Measurements from ENCODE around the gene NXPH2.
"Not testable (repeated sequence)": the region's sequence is repeated elsewhere in the genome, so short reads cannot be mapped to it uniquely, and the experiment has no call there.

NXPH2 gene

DNA sequence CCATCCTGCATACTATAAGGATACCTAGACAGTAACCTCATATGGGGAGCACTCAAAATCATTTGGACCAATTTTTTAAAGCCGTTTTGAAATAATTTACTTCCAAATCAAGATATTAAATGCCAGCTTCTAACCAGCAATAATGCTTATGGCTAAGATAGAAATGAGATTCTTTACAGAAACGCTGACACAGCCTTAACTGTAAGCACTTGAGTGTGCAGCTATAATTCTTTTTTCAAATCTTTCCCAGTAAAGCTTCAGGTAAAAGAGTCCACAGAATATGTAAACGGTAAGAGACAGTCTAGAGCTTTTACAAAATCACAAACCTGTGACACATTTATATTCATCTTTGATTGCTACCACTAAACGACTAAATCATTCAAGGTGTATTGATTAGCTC, 4.5 kb downstream of the NXPH2 start:
- no peak overlapping the region for H3K27ac Mint-ChIP-seq
- H3K27me3 Mint-ChIP-seq, result peaks cover 23% of the 10 kb centered on the region
- H3K36me3 Mint-ChIP-seq, result no peaks in the 10 kb centered on the region
- H3K4me1 Mint-ChIP-seq, result peaks cover 13% of the 10 kb centered on the region
- no peak for ATAC-seq
- H3K9me3 Mint-ChIP-seq, result no peaks in the 10 kb centered on the region
- H3K4me3 Mint-ChIP-seq, result no peak overlapping the region

DNA sequence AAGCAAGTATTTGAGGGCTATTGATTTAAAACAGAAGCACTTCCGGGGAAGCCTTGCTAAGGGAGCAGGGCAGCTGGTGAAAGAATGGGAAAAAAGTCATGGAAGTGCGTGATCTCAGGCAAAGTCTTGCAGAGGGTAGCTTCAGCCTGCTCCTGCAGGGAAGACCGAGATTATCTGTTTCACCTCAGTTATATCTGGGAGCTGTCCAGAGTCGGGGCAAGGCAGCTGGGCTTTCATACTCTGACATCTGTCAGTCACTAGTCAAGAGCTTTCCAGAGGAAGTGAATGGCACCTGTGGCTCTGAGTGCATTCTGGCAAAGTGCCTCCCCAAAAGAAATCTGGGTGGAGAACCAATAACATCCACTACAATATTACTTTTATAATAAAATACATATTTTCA, 8.7 kb downstream of the NXPH2 start:
- no peak overlapping the region for H3K4me3 Mint-ChIP-seq
- peaks cover 25% of the 10 kb centered on the region for H3K27me3 Mint-ChIP-seq
- H3K9me3 Mint-ChIP-seq, result no peaks in the 10 kb centered on the region
- ATAC-seq, result no peak
- H3K36me3 Mint-ChIP-seq, result no peaks in the 10 kb centered on the region
- H3K27ac Mint-ChIP-seq, result no peak overlapping the region
- no peaks in the 10 kb centered on the region for H3K4me1 Mint-ChIP-seq

GRCh38 chr2:138767101-138767500, 13.1 kb downstream of the NXPH2 start:
- Mint-ChIP-seq H3K4me1 (no peaks in the 10 kb centered on the region), H3K36me3 (no peaks in the 10 kb centered on the region), H3K9me3 (no peaks in the 10 kb centered on the region), H3K27ac (no peak overlapping the region), H3K4me3 (no peak overlapping the region), H3K27me3 (peaks cover 26% of the 10 kb centered on the region)
- ATAC-seq, result no peak

- Mint-ChIP-seq H3K4me1 (no peaks in the 10 kb centered on the region), H3K9me3 (no peaks in the 10 kb centered on the region), H3K4me3 (no peak overlapping the region), H3K36me3 (no peaks in the 10 kb centered on the region), H3K27me3 (peaks cover 32% of the 10 kb centered on the region), H3K27ac (no peak overlapping the region)
- ATAC-seq, result no peak
Observed at GRCh38 chr2:138766464-138766863, 13.7 kb downstream of the NXPH2 start.

- H3K27ac Mint-ChIP-seq, result no peak overlapping the region
- H3K4me1 Mint-ChIP-seq, result no peaks in the 10 kb centered on the region
- no peaks in the 10 kb centered on the region for H3K36me3 Mint-ChIP-seq
- H3K27me3 Mint-ChIP-seq, result peaks cover 41% of the 10 kb centered on the region
- H3K9me3 Mint-ChIP-seq, result no peaks in the 10 kb centered on the region
- H3K4me3 Mint-ChIP-seq, result no peak overlapping the region
- ATAC-seq, result peak; percentile 13
Observed at GRCh38 chr2:138763971-138764370, 16.2 kb downstream of the NXPH2 start.

GRCh38 chr2:138762533-138762932, 17.7 kb downstream of the NXPH2 start:
- H3K27me3 Mint-ChIP-seq, result peaks cover 28% of the 10 kb centered on the region
- no peaks in the 10 kb centered on the region for H3K9me3 Mint-ChIP-seq
- no peak for ATAC-seq
- no peaks in the 10 kb centered on the region for H3K36me3 Mint-ChIP-seq
- no peak overlapping the region for H3K27ac Mint-ChIP-seq
- no peaks in the 10 kb centered on the region for H3K4me1 Mint-ChIP-seq
- no peak overlapping the region for H3K4me3 Mint-ChIP-seq

- H3K9me3 Mint-ChIP-seq, result no peaks in the 10 kb centered on the region
- H3K4me3 Mint-ChIP-seq, result no peak overlapping the region
- no peaks in the 10 kb centered on the region for H3K36me3 Mint-ChIP-seq
- H3K4me1 Mint-ChIP-seq, result no peaks in the 10 kb centered on the region
- H3K27me3 Mint-ChIP-seq, result peaks cover 25% of the 10 kb centered on the region
- no peak for ATAC-seq
- H3K27ac Mint-ChIP-seq, result no peak overlapping the region
Observed at GRCh38 chr2:138760676-138761075, 19.5 kb downstream of the NXPH2 start.

DNA sequence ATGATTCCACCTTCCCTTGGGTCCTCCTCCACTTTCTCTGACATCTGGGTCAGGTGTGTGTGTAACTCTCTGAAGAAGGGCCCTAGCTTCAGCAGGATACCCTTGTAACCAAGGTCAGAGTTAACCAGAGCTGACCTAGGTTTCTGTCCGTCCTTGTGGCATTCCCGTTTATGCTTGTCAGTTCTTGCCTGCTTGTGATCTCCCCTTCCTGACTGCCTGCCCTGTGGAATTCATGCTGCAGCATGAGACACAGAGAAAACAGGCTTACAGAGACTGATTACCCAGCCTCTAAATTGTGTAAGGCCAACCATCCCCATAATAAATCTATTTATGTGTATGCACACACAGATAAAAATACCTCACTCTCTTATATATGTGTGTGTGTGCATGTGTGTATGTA, 22.8 kb downstream of the NXPH2 start:
- Mint-ChIP-seq H3K36me3 (no peaks in the 10 kb centered on the region), H3K27ac (no peak overlapping the region), H3K27me3 (peaks cover 25% of the 10 kb centered on the region), H3K4me3 (no peak overlapping the region), H3K9me3 (peaks cover 7% of the 10 kb centered on the region), H3K4me1 (no peaks in the 10 kb centered on the region)
- ATAC-seq, result no peak

DNA sequence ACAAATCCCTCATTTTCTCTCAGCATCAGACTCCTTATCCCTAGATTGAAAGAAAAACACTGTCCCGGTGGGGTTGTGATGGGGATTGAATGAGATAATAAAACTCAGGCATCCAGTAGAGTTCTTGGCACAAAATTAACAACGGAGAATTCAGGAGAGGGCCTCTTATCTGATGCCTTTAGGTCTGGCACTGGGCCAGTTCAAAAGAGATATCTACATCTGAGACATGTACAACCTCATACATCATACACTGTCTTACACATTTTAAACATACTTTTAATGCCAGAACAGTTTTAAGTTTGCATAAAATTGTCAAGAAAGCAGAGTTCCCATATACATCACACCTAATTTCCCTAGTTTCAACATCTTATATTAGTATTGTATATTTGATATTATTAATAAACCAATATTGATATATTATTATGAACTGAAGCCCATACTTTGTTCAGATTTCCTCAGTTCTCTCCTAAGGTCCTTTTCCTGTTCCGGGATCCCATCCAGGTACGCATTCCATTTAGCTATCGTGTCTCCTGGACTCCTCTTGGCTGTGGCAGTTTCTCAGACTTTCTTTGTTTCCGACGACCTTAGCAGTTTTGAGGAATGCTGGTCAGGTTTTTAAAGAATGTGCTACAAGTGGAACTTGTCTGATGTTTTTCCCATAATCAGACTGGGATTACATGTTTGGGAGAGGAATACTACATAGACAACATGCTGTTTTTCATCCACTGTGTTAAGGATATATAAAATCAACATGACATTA, 27.8 kb downstream of the NXPH2 start:
- H3K27me3 Mint-ChIP-seq, result no peaks in the 10 kb centered on the region
- H3K9me3 Mint-ChIP-seq, result peaks cover 10% of the 10 kb centered on the region
- ATAC-seq, result no peak
- H3K4me1 Mint-ChIP-seq, result no peaks in the 10 kb centered on the region
- H3K27ac Mint-ChIP-seq, result no peak overlapping the region
- H3K36me3 Mint-ChIP-seq, result no peaks in the 10 kb centered on the region
- no peak overlapping the region for H3K4me3 Mint-ChIP-seq

- Mint-ChIP-seq H3K4me3 (no peak overlapping the region), H3K36me3 (no peaks in the 10 kb centered on the region), H3K4me1 (no peaks in the 10 kb centered on the region), H3K27me3 (peaks cover 7% of the 10 kb centered on the region), H3K27ac (no peak overlapping the region), H3K9me3 (peaks cover 3% of the 10 kb centered on the region)
- no peak for ATAC-seq
Observed at GRCh38 chr2:138744713-138745112, 35.5 kb downstream of the NXPH2 start.

- Mint-ChIP-seq H3K27me3 (peaks cover 17% of the 10 kb centered on the region), H3K4me3 (no peak overlapping the region), H3K27ac (no peak overlapping the region), H3K9me3 (no peaks in the 10 kb centered on the region), H3K4me1 (no peaks in the 10 kb centered on the region), H3K36me3 (no peaks in the 10 kb centered on the region)
- ATAC-seq, result no peak
Observed at GRCh38 chr2:138742441-138743057, 37.6 kb downstream of the NXPH2 start.

DNA sequence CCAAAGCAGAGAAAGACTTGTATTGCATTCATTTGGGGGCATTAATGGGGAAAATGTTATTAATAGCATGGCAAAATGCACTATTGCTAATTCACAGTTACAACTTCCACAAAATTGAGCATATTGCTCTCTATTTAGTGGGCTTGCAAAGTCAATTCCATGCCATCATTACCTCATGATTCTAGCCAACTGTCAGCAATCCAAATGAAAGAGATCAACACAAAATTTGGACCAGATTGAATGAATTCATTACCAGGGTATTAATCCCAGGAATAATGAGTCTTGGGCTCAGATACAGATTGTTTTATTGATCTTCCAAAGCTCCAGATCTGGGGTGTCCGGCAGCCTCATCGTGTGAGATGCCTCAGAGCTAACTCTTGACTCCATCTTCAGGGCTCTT, 38.3 kb downstream of the NXPH2 start:
- Mint-ChIP-seq H3K27ac (no peak overlapping the region), H3K36me3 (no peaks in the 10 kb centered on the region), H3K9me3 (peaks cover 4% of the 10 kb centered on the region), H3K4me3 (no peak overlapping the region), H3K27me3 (peaks cover 17% of the 10 kb centered on the region), H3K4me1 (no peaks in the 10 kb centered on the region)
- ATAC-seq, result no peak

DNA sequence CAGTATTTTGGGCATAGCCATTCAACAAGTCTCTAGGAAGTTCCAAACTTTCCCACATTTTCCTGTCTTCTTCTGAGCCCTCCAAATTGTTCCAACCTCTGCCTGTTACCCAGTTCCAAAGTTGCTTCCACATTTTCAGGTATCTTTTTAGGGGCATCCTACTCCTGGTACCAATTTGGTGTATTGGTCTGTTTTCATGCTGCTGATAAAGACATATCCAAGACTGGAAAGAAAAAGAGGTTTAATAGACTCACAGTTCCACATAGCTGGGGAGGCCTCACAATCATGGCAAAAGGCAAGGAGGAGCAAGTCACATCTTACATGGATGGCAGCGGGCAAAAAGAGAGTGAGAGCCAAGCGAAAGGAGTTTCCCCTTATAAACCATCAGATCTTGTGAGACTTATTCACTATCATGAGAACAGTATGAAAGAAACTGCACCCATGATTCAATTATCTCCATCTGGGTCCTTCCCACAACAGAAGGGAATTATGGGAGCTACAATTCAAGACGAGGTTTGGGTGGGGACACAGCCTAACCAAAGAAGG, 43.1 kb downstream of the NXPH2 start:
- not testable (repeated sequence) for ATAC-seq, H3K36me3 Mint-ChIP-seq, H3K27ac Mint-ChIP-seq, H3K4me3 Mint-ChIP-seq, H3K4me1 Mint-ChIP-seq
- peaks cover 36% of the 10 kb centered on the region for H3K27me3 Mint-ChIP-seq
- H3K9me3 Mint-ChIP-seq, result peaks cover 15% of the 10 kb centered on the region

GRCh38 chr2:138732651-138733050, 47.5 kb downstream of the NXPH2 start:
- Mint-ChIP-seq H3K4me3 (no peak overlapping the region), H3K9me3 (peaks cover 26% of the 10 kb centered on the region), H3K27me3 (peaks cover 30% of the 10 kb centered on the region), H3K27ac (no peak overlapping the region), H3K36me3 (no peaks in the 10 kb centered on the region), H3K4me1 (no peaks in the 10 kb centered on the region)
- ATAC-seq, result no peak

- H3K27ac Mint-ChIP-seq, result no peak overlapping the region
- H3K36me3 Mint-ChIP-seq, result no peaks in the 10 kb centered on the region
- H3K4me3 Mint-ChIP-seq, result no peak overlapping the region
- no peak for ATAC-seq
- H3K27me3 Mint-ChIP-seq, result peaks cover 30% of the 10 kb centered on the region
- peaks cover 21% of the 10 kb centered on the region for H3K9me3 Mint-ChIP-seq
- H3K4me1 Mint-ChIP-seq, result no peaks in the 10 kb centered on the region
Observed at GRCh38 chr2:138730497-138731030, 49.6 kb downstream of the NXPH2 start.

DNA sequence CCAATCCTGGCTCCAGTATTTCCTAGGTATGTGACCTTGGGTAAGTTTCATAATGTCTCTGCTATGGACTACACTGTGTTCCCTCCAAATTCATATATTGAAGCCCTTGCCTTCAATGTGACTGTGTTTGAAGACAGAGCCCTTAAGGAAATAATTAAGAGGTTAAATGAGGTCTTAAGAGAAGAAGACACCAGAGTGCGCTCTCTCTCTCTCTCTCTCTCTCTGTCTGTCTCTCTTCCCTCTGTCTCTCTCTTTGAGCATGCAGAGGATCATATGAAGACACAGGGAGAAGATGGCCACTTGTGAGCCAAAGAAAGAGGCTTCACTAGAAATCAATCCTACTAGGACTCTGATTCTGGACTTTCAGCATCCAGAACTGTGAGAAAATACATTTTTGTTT, 52.2 kb downstream of the NXPH2 start:
- Mint-ChIP-seq H3K9me3 (peaks cover 11% of the 10 kb centered on the region), H3K27me3 (peaks cover 20% of the 10 kb centered on the region), H3K4me1 (no peaks in the 10 kb centered on the region), H3K4me3 (no peak overlapping the region), H3K27ac (no peak overlapping the region), H3K36me3 (no peaks in the 10 kb centered on the region)
- no peak for ATAC-seq
